ENCODE results near the gene TCF7L2. TPM values are rescaled to one million over a fixed set of nuclear protein-coding genes. Genes with fewer than 3 reads are reported as not detected.
A peak's percentile ranks its signal among the peaks of the same experiment; 100 is the strongest.

The TCF7L2 gene
- total RNA-seq, 2 experiments from 2014 or later = 1.3 to 8.5 TPM

- ChIA-PET CTCF (ENCODE audit: unreplicated experiment) (interaction anchor here (0.6 kb wide), 1 partner anchor 343 kb away, joined by 5 read pairs; no protein-coding TSS in a partner anchor), POLR2A (no interaction called here)
- no peaks in the 10 kb centered on the region for H3K9me3 ChIP-seq (ENCODE audit: low read length)
- TF ChIP-seq, protein P1, sequence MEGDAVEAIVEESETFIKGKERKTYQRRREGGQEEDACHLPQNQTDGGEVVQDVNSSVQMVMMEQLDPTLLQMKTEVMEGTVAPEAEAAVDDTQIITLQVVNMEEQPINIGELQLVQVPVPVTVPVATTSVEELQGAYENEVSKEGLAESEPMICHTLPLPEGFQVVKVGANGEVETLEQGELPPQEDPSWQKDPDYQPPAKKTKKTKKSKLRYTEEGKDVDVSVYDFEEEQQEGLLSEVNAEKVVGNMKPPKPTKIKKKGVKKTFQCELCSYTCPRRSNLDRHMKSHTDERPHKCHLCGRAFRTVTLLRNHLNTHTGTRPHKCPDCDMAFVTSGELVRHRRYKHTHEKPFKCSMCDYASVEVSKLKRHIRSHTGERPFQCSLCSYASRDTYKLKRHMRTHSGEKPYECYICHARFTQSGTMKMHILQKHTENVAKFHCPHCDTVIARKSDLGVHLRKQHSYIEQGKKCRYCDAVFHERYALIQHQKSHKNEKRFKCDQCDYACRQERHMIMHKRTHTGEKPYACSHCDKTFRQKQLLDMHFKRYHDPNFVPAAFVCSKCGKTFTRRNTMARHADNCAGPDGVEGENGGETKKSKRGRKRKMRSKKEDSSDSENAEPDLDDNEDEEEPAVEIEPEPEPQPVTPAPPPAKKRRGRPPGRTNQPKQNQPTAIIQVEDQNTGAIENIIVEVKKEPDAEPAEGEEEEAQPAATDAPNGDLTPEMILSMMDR (conservative IDR thresholded peaks at IDR 0.05; ENCODE audit: low read length) = no peak
- TF ChIP-seq EZH2phosphoT487 (IDR thresholded peaks at IDR 0.05; ENCODE audit: borderline replicate concordance, low read depth, low read length) = no peak
- no peaks in the 10 kb centered on the region for H4K20me1 ChIP-seq (ENCODE audit: insufficient read depth, low read length)
- no peak overlapping the region for H3K4me2 ChIP-seq (ENCODE audit: low read length)
- no peak for DNase-seq (ENCODE audit: low spot score)
- no peaks in the 10 kb centered on the region for H3K79me2 ChIP-seq (ENCODE audit: insufficient read depth, low read depth, low read length)
- intact Hi-C loops (cut with micrococcal nuclease; ENCODE audit: unreplicated experiment) = no loop called here
- no peak overlapping the region for H2AFZ ChIP-seq (ENCODE audit: low read length)
- no TSS peak for BruUV-seq (replicated peaks)
- no peaks in the 10 kb centered on the region for H3K9me2 ChIP-seq (ENCODE audit: insufficient read depth, low read length)
- no peak overlapping the region for H3K4me3 ChIP-seq (ENCODE audit: low read depth, low read length, poor library complexity, severe bottlenecking)
- H3K36me3 ChIP-seq (ENCODE audit: insufficient read depth, low read length) = no peaks in the 10 kb centered on the region
- no peak overlapping the region for H3K27ac ChIP-seq (ENCODE audit: low read depth, low read length, poor library complexity, severe bottlenecking)
- H3K4me1 ChIP-seq (ENCODE audit: insufficient read depth, low read length, poor library complexity, severe bottlenecking) = no peaks in the 10 kb centered on the region
These were observed 188.1 kb downstream of the TCF7L2 start for GRCh38 chr10:113137941-113138685.

DNA sequence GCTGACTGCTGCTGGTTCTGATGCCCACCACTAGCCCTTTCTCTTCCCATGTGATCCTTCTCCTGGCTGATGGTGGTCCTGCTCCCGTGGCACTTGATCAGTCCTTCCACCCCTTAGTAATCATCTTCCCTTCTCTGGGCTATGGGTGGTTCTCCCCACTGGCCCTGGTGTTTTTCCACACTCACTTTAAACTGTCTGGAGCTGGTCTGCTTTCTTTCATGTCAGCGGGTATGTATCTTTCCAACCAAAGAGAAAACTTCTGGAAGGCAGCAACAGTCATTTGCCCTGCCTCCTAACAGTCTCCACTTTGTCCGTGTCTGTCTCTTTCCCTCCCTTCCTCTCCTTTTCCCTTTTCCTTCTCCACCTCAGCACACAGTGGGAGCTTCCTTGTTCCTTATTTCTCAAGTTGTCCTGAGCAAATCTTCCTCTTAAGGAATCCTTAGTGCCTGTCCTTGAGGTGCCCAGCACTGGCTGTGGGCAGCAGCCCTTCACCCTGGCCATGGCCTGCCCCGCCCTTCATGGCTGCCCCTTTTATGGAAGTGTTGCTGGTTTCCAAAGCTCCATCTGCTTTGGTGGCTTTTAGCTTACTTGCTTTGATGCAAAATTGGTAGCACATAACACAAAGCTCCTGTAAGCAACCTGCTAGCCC lies 189.0 kb downstream of the TCF7L2 start:
- POLR2A ChIA-PET = no interaction called here
- CTCF ChIA-PET (ENCODE audit: unreplicated experiment) = no interaction called here
- Histone ChIP-seq H3K4me2 (ENCODE audit: low read length) (no peak overlapping the region), H3K36me3 (ENCODE audit: insufficient read depth, low read length) (no peaks in the 10 kb centered on the region), H3K27ac (ENCODE audit: low read depth, low read length, poor library complexity, severe bottlenecking) (no peak overlapping the region), H3K79me2 (ENCODE audit: insufficient read depth, low read depth, low read length) (no peaks in the 10 kb centered on the region), H3K4me3 (ENCODE audit: low read depth, low read length, poor library complexity, severe bottlenecking) (no peak overlapping the region), H3K9me3 (ENCODE audit: low read length) (no peaks in the 10 kb centered on the region), H3K4me1 (ENCODE audit: insufficient read depth, low read length, poor library complexity, severe bottlenecking) (no peaks in the 10 kb centered on the region), H2AFZ (ENCODE audit: low read length) (no peak overlapping the region), H3K9me2 (ENCODE audit: insufficient read depth, low read length) (no peaks in the 10 kb centered on the region), H4K20me1 (ENCODE audit: insufficient read depth, low read length) (no peaks in the 10 kb centered on the region)
- TF ChIP-seq, protein P1 (conservative IDR thresholded peaks at IDR 0.05; ENCODE audit: low read length) = no peak
- no peak for TF ChIP-seq EZH2phosphoT487 (IDR thresholded peaks at IDR 0.05; ENCODE audit: borderline replicate concordance, low read depth, low read length)
- intact Hi-C loops (cut with micrococcal nuclease; ENCODE audit: unreplicated experiment) = no loop called here
- DNase-seq (ENCODE audit: low spot score) = no peak
- BruUV-seq (replicated peaks) = no TSS peak

- Histone ChIP-seq H3K36me3 (ENCODE audit: insufficient read depth, low read length) (no peaks in the 10 kb centered on the region), H3K79me2 (ENCODE audit: insufficient read depth, low read depth, low read length) (no peaks in the 10 kb centered on the region), H2AFZ (ENCODE audit: low read length) (no peak overlapping the region), H3K4me2 (ENCODE audit: low read length) (no peak overlapping the region), H3K27ac (ENCODE audit: low read depth, low read length, poor library complexity, severe bottlenecking) (no peak overlapping the region), H3K9me3 (ENCODE audit: low read length) (no peaks in the 10 kb centered on the region), H4K20me1 (ENCODE audit: insufficient read depth, low read length) (no peaks in the 10 kb centered on the region), H3K4me3 (ENCODE audit: low read depth, low read length, poor library complexity, severe bottlenecking) (no peak overlapping the region), H3K9me2 (ENCODE audit: insufficient read depth, low read length) (no peaks in the 10 kb centered on the region), H3K4me1 (ENCODE audit: insufficient read depth, low read length, poor library complexity, severe bottlenecking) (no peaks in the 10 kb centered on the region)
- CTCF ChIA-PET (ENCODE audit: unreplicated experiment) = no interaction called here
- POLR2A ChIA-PET = interaction anchor here (0.6 kb wide), 1 partner anchor 207 kb away, joined by 3 read pairs; no protein-coding TSS in a partner anchor
- no peak for TF ChIP-seq EZH2phosphoT487 (IDR thresholded peaks at IDR 0.05; ENCODE audit: borderline replicate concordance, low read depth, low read length)
- TF ChIP-seq, protein P1 (conservative IDR thresholded peaks at IDR 0.05; ENCODE audit: low read length) = peak; percentile 28; the same call in 1 of the 2 replicates
- no peak for DNase-seq (ENCODE audit: low spot score)
- intact Hi-C loops (cut with micrococcal nuclease; ENCODE audit: unreplicated experiment) = no loop called here
- BruUV-seq (replicated peaks) = no TSS peak
These were observed 189.7 kb downstream of the TCF7L2 start for GRCh38 chr10:113139699-113140098.
